C1 segment of cervical spinal cord (tissue), 14 donors: ENCODE data around the gene C13orf46.
"Not testable (repeated sequence)": the region's sequence is repeated elsewhere in the genome, so short reads cannot be mapped to it uniquely, and the experiment has no call there.

ENCODE experiments used
- DNase-seq, 14 donors: peaks; one replicate each; lab custom pipeline; 2025; lab: John Stamatoyannopoulos, UW

C13orf46 gene

DNA sequence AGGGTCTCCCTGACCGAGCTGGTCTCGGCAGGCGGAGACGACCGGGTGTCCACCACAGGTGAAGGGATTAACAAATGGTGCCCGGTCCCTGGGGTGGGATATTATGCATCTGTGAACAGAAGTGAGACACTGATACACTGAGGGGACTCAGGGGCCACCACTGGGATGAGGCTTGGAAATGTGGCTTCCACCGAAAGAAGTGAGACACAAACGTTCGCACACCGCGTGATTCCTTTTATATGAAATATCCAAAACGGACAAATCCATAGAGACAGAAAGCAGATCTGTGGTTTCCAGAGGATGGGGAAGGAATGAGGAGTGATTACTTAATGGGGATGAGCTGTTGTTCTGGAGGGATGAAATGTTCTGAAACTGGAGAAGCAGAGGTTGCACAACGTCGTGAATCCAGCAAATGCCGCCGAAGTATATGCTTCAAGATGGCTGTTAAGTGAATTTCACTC lies 47.5 kb downstream of the C13orf46 start:
- DNase-seq, result no peak

DNA sequence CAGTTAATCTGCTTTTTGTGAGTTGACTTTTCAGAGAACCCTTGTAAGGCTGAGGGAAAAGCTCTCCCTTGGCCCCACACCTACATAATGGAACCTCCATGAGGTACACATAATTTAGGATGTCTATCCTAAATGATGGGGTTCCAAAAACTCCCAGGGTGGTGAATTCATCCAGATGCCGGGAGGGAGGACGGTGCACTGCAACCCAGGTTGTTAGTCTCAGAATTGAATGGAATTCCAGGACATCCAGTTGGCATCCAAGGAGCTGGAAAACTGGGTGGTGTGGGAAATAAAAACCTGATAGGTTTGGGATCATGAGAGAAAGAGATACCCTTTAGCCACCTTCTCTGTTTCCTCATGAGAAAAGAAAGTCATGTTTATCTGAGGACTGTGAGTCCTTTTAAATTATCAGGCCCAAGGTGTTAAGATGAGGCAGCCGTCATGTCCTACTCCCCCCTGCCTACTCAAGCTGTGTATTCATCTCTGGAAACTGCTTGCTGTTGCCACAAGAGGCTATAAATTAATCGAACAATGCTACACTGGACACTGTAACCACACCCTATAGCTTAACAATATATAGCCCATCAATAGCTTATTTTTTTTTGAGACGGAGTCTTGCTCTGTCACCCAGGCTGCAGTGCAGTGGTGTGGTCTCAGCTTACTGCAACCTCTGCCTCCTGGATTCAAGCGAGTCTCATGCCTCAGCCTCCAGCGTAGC lies 49.5 kb downstream of the C13orf46 start:
- no peak for DNase-seq

DNA sequence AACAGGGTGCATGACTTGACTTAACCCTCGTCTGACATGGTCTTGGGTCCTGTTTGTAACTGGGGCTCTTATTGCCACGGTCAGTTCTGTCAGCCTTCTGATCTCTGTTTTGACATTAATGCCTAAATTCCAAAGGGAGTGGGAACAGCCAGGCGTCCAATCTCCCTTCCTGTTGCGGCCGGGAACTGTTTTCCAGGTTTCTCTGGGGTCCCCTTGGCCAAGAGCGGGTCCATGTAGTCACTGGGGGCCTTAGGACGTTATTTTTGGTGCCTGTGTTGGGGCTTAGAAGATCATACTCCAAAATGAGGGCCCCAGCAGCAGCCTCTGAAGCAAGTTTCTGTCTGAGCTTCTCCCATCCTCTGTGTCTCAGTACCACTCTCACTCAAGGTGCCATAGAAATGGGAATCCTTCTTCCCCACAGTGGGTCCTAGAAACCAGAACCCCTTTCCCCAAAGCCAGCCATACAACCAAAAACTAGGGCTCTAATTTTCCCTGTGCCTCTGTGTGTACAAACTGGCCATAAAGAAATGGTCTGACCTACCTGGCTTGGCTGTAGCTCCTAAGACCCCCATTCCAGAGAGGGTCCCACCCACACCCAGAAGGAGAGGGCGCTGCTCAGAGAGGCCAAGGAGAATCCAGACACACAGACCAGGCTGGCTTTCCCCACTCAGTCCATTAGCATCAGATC lies 50.4 kb downstream of the C13orf46 start:
- DNase-seq, result no peak

DNA sequence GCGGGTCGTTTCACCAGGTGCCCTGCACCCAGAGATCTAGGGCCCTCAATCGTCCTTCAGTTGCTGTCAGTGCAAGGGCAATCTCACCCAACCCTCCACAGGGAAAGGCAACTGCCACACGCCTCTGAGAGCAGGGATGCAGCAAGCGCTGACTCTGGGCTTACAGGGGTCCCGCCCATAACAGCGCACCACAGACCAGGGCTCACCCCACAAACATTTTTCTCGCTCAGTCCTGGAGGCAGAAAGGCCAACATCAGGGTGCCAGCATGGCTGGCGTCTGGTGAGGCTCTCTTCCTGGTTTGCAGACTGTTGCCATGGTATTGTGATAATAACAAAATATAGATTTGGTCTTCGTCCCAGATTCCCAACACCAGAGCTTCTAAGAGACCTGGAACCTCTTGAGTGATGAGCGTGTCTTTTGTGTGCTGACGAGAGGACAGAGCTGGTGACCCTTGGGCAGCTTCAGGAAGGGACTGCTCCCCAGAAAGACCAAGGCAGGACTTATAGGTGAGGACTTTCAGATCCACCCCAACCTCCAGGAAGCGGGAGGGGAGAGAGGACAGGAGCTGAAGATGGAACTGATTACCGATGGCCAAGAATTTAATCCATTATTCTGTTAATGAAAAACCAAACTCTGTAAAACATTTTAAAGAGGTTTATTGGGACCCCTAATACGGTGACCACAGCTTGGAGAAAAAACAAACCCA lies 51.3 kb downstream of the C13orf46 start:
- DNase-seq, result no peak

DNA sequence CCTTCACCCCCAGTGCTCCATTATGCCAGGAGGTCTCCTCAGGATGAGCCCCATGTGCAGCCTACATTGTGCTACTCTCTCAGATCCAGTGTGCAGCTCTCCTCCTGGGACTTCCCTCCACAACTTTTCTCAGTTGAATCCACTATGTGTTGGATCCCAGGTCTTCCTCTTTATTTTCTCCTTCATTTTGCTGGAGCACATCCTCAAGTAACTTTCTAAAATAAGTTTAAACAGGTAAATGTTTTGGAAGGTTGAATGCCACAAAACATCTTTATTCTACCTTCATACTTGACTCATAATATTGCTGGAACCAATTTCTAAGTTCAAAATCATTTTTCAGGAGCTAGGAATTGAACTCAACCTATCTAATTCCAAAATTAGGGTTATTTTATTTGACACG lies 52.1 kb downstream of the C13orf46 start:
- no peak for DNase-seq

DNA sequence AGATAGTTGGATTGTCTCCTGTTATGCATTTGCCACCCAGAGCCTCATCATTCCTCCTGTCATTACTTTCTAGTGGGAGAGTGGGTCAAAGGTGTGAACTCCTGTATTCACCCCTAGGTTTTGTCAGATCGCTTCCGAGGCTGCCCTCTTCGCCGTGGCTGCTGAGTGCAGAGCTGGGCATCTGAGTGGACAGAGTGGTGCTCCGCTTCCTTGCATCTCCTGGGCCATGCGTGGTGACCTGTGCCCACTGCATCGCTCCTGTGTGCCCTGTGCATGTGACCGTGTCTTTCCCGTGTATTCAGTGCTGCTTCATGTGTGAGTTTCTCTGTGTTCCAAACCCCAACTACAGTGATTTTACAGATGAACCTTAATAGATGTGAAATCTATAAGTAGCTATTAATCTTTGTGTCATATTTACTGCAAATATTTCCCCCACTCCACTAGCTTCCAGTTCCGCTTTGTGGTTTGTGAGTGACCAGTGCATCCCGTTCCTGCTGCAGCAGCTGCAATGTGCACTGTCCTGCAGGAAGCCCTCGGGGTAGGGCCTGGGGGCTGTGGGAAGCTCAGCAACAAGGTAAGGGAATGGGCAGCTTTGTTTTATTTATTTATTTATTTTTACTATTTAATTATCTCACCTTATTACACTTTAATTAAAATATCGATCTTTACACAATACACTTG lies 53.1 kb downstream of the C13orf46 start:
- no peak for DNase-seq

DNA sequence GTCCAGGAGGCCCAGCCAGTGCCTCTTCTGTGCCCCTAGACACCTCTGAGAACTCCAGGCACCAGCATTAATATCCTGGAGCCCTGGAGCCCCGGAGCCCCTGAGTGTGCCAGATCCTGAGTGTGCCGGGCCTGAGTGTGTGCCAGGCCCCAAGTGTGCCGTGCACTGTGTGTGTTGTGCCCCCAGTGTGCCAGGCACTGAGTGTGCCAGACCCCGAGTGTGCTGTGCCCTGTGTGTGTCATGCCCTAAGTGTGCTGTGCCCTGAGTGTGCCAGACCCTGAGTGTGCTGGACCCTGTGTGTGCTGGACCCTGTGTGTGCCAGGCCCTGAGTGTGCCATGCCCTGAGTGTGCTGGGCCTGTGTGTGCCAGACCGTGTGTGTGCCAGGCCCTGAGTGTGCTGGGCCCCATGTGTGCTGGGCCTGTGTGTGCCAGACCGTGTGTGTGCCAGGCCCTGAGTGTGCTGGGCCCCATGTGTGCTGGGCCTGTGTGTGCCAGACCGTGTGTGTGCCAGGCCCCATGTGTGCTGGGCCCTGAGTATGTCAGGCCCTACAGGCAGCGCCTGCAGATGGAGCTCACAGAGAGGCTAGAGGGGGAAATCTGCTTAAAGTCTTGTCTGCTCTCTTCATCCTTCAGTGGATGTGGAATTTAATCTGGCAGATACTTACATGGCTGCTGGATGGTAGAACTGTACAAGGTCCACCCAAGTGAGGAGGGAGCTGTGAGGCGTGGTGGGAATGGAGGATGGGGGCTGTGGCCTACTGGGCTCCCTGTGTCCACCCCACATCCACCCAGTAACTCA lies 53.9 kb downstream of the C13orf46 start:
- DNase-seq, result no peak

DNA sequence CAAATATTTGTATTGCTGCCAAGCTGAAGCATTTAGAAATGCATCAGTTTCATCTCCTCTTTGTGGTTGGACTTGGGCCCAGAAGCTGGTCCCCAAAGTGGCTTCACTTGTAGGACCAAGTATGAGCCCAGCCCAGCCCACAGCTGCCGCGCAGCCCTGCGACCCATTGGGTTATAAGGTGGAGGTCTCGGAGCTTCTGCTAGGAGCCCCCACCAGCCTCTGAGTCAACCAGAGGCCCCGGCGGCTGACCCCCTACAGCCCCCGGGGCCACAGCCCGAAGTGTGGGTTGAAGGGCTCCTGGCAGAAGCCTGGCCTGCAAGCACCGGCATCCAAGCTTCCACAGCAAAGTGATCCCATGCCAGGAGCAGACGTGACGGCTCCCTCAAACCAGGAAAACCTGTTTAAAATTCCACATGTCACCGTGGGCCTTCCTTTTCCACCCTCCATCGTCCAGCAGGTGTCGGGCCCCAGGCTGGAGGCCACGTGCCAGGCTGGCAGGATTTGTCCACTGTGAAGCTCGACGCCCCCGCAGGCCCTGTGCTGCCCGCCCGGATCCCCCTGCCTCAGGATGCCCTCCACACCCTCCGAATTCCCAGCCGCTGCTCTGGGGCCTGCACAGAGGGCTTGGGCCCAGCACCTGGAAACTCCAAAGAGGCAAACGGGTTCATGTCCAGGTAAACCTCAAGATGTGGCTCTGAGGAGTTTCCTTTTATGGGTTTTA lies 54.7 kb downstream of the C13orf46 start:
- DNase-seq, result no peak

DNA sequence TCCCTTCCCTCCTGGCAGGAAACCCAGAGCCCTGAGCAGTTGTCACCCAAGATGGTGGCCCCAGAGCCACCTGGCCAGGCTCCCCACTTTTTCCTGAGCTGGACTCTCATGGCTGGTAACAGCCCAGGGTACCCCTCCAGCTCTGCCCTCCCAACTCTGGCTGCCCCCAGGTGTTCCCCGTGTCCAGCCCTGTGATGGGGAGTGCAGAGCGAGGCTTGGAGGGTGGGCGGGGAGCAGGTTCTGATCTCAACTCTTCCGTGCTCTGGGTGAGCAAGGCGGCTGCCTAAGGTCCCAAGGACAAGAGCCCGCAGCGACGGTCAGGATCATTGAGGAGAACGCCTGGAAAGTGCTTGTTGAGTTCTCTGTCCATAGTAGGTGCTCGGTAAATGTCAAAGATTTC lies 55.3 kb downstream of the C13orf46 start:
- DNase-seq, result no peak

DNA sequence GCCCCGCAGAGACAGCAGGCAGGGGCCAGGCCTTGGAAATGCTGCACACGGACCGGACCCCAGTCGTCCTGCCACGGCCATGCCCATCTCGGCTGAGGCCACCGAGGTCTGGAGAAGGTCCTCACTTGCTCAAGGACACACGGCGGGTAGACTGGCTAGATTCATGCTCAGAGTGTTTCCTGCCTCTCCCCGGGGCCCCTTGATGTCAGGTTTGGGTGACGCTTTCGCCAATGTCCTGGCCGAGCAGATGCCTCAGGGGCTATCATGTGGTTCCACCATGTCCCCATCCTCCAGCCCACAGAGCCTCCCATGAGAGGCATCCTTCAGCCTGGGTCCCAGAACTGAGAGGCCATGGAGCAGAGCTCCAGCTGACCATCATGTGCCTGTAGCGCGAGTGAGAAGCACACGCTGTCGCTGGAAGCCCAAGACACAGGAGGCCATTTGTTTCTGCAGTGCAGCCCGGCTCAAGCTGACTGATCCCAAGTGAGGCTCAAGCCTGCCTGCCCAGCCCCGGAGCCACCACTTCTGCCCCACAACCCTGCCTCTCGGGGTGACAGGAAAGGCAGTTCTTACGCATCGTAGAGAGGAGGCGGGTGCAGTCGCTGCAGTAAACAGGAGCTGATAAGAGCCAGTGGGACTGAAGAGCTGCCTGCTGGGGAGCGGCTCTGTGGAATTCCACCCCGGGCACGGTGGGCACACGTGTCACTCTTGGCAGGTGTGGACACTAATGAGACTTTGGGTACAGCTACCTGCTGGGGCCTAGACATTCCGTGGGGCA lies 56.1 kb downstream of the C13orf46 start:
- no peak for DNase-seq

DNA sequence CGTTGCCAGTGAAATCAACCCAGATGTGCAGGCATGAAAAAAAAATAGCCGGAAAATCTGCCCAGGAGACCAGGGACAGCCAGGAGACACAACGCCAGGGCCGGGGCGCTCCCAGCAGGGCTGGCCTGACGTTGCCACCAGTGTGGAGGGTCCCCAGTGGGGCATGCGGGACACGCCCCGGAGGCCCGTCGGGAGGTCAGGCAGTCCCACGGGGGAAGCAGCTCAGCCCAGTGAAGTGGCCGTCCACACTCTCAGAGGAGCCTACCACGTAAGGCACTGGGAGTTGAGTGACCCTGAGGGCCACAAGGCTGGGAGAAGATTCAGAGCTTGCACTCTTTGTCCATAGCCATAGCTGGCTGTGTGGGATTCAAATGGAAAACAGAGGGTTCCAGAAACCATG lies 56.8 kb downstream of the C13orf46 start:
- no peak for DNase-seq

DNA sequence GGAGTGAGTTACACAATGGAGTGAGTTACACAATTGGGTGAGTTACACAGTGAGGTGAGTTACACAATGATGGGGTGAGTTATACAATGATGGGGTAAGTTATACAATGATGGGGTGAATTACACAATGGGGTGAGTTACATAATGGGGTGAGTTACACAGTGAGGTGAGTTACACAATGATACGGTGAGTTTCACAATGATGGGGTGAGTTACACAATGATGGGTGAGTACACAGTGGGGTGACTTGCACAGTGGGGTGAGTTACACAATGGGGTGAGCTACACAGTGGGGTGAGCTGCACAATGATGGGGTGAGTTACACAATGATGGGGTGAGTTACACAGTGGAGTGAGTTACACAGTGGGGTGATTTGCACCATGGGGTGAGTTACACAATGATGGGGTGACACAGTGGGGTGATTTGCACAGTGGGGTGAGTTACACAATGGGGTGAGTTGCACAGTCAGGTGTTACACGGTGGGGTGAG lies 57.5 kb downstream of the C13orf46 start:
- DNase-seq, result no peak

DNA sequence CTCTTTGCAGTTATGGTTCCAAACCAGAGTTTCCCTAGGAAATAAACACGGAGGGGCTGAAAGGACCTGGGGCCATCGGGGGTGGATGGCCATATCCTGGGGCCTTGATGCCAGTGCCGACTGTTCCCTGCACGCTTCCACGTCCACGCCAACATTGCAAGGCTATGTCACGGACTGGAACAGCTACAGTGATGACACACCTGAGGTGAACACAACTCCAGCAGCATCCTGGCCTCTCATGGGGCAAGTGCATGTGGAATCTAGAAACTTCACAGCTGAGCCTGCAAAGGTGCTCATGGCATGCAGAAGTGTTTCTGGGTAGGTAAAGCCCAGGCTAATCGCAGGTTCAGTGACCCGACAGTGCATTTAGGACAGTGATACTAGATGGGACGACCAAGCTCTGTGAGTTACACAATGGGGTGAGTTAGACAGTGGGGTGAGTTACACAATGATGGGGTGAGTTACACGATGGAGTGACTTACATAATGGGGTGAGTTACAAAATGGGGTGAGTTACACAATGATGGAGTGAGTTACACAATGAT lies 58.0 kb downstream of the C13orf46 start:
- no peak for DNase-seq

DNA sequence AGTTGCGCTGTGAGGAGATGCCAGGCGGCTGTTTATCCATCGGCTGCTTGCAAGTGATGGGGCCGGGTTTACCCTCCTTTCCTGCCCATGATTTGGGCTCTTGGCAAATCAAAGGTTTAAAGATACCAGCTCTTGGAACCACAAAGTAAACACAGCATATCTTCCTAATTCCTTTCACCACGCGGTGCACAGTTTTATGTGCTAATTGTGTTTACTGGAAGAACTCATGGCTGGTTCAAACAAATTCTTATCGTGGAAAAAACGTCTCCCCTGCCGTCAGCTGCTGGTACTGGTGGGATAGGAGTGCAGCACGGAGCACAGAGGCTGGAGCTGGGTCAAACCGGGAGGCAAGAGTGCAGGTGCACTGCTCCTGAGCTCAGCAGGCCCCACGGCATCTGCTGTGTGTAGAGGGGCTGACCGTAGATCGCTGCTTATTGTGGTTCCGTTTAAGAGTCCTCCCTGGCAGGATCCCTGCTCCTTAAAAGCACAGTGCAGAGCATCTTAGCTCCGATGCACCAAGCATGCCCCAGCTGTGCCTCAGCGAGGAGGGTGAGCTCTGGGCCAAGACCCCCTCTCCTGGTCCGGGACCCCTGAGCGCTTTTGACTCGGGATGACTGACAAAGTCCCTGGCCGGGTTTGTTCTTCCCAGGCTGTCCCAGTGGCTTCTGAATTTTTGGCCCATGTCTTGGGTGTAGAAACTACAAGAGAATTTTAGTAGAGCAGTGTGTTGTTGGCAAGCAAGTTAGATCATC lies 58.7 kb downstream of the C13orf46 start:
- no peak for DNase-seq

DNA sequence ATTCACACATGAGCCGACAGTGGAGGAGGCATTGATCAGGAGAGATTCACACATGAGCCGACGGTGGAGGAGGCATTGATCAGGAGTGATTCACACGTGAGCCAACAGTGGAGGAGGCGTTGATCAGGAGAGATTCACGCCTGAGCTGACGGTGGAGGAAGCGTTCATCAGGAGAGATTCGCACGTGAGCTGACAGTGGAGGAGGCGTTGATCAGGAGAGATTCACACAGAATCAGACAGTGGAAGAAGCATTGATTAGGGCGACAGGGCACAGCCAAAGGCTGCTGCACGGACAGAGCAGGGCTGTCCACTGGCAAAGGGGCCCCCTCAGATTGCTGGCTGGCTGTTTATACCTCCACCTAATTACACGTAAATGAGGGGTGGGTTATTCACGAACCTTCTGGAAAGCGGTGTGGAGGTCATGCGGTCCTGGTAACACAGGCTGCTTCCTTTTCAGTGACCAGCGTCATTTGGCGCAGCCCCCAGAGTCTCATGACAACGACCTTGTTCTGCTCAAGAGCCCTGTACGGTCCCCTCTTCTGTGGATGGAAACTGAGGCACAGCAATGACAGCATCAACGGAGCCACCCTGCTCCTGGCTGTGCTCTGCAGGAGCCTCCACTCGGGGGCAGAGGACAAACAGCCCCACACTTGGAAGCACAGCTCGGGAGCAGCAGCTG lies 59.4 kb downstream of the C13orf46 start:
- DNase-seq, result no peak

DNA sequence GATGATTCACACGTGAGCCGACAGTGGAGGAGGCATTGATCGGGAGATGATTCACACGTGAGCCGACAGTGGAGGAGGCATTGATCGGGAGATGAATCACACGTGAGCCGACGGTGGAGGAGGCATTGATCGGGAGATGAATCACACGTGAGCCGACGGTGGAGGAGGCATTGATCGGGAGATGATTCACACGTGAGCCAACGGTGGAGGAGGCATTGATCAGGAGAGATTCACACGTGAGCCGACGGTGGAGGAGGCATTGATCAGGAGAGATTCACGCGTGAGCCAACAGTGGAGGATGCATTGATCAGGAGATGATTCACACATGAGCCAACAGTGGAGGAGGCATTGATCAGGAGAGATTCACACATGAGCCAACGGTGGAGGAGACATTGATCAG lies 60.0 kb downstream of the C13orf46 start:
- not testable (repeated sequence) for DNase-seq

DNA sequence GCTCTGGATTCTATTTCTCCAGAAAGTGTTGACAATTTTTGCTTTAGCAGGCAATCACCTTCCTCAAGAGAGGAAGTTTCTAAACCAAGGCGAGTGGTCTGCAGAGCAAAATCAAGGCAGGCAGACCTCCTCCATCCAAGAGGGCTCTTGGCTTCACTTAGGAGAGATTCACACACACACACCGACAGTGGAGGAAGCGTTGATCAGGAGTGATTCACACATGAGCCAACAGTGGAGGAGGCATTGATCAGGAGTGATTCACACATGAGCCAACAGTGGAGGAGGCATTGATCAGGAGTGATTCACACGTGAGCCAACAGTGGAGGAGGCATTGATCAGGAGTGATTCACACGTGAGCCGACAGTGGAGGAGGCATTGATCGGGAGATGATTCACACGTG lies 60.5 kb downstream of the C13orf46 start:
- DNase-seq, result not testable (repeated sequence)

DNA sequence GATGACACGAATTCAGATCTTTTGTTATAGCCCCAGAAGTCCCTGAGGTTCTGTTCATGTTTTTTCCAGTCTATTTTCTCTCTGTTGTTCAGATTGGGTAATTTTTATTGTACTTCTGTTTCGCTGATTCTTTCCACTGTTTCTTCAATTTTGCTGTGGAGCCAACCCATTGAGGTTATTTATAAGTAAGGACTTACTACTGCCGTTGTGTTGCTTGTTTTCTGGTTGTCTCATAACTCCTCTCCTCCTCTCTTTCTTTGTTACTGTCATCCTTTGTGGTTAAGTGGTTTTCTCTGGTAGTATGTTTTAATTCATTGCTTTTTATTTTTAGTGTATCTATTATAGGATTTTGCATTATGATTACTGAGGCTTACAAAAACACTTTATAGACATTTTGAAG lies 61.3 kb downstream of the C13orf46 start:
- DNase-seq, result no peak
